ENCODE data around the gene NUMA1.

NUMA1 gene

DNA sequence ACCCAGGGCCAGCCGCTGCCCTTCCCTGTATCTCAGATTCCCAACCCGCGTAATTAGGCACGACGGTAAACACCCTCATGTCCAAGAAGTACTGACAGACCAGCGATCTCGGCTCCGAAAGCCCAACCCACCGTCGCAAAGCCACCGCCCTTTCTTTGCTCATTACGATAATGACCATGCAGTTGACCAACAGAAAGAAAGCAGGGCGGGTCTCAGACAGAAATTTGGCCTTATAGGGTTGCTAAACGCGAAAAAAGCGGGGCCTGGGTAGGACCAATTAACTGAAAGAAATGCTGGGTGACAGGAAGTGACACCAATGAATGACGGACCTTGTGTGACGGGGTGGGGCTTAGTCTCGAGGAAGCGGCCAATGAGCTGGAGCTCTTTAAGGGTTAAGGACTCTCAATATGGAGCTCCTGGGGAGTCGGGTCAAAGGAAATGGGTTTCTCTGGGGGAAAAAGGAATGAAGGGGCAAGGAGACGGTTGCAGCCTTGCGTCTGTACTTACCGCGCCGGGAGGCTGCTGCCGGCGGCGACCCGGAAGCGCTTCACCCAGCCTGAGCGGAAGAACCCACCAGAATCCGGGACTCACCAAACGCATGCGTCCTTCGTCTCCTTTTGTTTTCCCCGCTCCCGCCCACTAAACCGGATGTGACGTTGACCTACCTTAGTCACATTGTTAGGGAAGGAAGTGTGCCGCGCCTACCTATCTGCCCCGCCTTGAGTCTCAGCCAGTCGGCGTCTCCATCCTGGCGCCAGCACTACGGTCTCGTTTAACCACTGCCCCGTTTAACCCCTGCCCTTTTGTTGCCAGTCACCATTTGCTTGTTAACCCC is 32.0 kb upstream of the NUMA1 start, which contains the start of gene ANAPC15:
Gene ANAPC15 (minus strand): TSS at position 553 of the 835 bp plus-strand sequence. CDS start 1,419 bp downstream, outside the sequence.
- no peaks in the 10 kb centered on the region for H3K27me3 ChIP-seq (ENCODE audit: insufficient read depth, low read length)
- H3K4me3 ChIP-seq (ENCODE audit: low read length) = peak within 1 kb of the TSS; percentile 69
- H2AFZ ChIP-seq (ENCODE audit: low read depth, low read length) = peak within 1 kb of the TSS; percentile 39
- H3K9me3 ChIP-seq (ENCODE audit: low read length) = no peaks in the 10 kb centered on the region
- H3K4me1 ChIP-seq (ENCODE audit: insufficient read depth, low read length) = peaks cover 11% of the 10 kb centered on the region
- peaks cover 2% of the 10 kb centered on the region for H3K36me3 ChIP-seq (ENCODE audit: insufficient read depth, low read length)

DNA sequence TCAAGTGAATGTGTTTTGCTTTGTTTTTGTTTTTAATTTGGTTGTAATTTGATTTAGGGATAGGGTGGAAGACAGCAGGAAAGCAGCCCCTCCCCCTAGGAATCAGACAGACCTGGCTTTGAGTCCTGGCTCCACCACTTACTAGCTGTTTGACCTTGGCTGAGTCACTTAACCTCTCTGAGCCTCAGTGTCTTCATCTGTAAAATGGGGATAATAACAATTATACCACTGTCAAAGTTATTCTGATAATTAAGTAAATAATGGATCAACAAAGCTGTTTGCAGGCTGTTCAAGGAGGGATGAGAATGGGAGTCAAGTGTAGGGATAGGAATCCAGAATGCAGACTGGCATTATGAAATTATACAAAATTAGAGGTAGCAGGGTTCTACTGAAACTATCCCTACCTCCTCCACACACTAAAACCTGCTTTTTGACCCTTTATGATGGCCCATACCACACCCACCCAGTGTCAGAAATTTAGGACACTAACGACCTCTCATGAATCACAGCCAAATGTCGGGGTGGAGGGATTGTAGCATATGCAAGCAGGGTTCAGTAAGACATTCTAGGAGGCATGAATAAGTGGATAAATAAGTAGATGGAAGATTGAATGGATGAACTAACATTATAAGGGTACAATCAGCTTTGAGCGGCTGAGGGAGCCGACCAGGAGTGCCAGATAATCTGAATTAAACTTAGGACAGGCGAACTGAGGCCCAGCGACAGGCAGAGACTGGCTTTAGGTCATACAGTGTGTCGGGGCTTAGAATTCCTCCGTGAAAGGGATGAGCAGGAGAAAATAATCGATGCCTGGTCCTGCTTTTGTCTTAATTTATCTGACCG is 31.2 kb upstream of the NUMA1 start:
- peaks cover 11% of the 10 kb centered on the region for H3K4me1 ChIP-seq (ENCODE audit: insufficient read depth, low read length)
- no peaks in the 10 kb centered on the region for H3K9me3 ChIP-seq (ENCODE audit: low read length)

DNA sequence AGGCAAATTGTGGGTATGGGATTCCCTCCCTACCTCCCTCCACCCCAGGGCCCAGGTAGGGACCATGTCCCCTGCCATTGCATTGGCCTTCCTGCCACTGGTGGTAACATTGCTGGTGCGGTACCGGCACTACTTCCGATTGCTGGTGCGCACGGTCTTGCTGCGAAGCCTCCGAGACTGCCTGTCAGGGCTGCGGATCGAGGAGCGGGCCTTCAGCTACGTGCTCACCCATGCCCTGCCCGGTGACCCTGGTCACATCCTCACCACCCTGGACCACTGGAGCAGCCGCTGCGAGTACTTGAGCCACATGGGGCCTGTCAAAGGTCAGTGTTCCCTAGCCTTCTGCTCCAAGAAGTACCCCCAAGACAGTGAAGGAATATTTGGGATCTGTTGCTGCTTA is 25.5 kb upstream of the NUMA1 start, which contains the start of gene TOMT:
Gene TOMT (plus strand): TSS at position 37 of the 400 bp plus-strand sequence. CDS start 28 bp downstream, at position 65.
- H3K4me3 ChIP-seq (ENCODE audit: low read length) = no peak within 1 kb of the TSS
- no peaks in the 10 kb centered on the region for H3K27me3 ChIP-seq (ENCODE audit: insufficient read depth, low read length)
- H3K36me3 ChIP-seq (ENCODE audit: insufficient read depth, low read length) = peaks cover 7% of the 10 kb centered on the region
- no peak within 1 kb of the TSS for H2AFZ ChIP-seq (ENCODE audit: low read depth, low read length)
- peaks cover 19% of the 10 kb centered on the region for H3K4me1 ChIP-seq (ENCODE audit: insufficient read depth, low read length)
- no peaks in the 10 kb centered on the region for H3K9me3 ChIP-seq (ENCODE audit: low read length)

More for the DNA sequence above, 31.2 kb upstream of the NUMA1 start:
- H3K27me3 ChIP-seq (ENCODE audit: insufficient read depth, low read length) = no peaks in the 10 kb centered on the region
- peak overlapping the region; percentile 69 for H3K4me3 ChIP-seq (ENCODE audit: low read length)
- no peak overlapping the region for H2AFZ ChIP-seq (ENCODE audit: low read depth, low read length)
- peaks cover 2% of the 10 kb centered on the region for H3K36me3 ChIP-seq (ENCODE audit: insufficient read depth, low read length)

DNA sequence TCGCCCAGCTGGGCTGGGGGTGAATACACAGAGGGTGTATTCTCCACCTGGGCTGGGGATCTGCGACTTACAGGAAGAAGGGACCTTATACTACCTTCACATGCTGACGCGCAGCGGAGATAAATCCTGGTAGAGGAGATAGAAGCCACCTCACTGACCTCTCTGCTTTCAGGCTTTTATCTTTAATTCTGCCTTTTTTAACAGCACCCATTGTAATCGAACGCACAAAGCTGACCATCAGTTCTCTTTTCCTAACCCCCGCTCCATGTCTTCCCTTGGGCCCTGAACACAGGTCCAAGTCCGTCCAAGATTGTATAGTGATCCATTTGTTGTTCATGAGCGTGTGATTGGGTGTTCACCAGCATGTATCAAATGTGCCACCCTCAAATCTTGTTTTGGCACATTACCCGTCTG is 23.4 kb upstream of the NUMA1 start:
- Histone ChIP-seq H3K36me3 (ENCODE audit: insufficient read depth, low read length) (peaks cover 18% of the 10 kb centered on the region), H3K4me1 (ENCODE audit: insufficient read depth, low read length) (peaks cover 19% of the 10 kb centered on the region), H3K4me3 (ENCODE audit: low read length) (peak overlapping the region; percentile 8), H3K9me3 (ENCODE audit: low read length) (no peaks in the 10 kb centered on the region), H2AFZ (ENCODE audit: low read depth, low read length) (no peak overlapping the region), H3K27me3 (ENCODE audit: insufficient read depth, low read length) (no peaks in the 10 kb centered on the region)

DNA sequence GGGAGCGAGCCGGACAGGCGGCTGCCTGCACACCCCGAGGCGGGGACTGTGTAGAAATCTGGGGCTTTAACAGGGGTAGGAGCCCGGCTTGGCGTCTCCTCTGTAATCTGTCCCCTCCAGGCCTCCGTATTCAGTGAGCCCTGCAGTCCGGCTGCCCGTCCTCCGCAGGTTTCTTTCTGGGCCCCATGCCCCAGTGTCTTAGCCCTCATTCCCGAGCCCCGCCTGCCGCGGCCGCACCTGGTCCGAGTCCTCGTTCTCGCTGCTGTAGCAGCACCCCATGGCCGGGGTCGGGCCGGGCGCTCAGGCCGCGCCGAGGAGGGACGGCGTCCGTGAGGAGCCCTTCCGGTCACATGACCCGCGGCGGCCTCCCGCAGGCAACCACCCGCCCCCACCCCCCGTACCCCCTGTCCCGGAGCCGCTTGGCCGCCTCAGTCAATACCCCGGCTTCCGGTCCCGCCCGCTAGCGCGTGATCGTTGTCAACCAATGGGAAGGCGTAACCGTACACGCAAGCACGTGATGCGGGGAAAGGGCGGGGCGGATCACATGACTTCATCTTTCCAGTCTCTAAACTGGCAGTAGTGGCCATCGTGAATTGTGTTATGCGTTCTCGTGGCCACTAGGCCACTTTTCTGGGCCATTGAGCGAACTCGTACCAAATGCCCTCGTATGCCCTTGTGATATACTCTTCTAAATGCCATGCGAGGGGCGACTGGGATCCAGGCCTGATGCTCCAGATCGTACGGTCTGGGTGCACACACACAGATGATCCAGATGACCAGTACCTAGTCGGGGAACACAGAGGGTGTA is 22.8 kb upstream of the NUMA1 start, which contains the start of gene LAMTOR1:
Gene LAMTOR1 (minus strand): TSS at position 352 of the 808 bp plus-strand sequence. CDS start 73 bp downstream, at position 279.
- Histone ChIP-seq H2AFZ (ENCODE audit: low read depth, low read length) (no peak within 1 kb of the TSS), H3K4me1 (ENCODE audit: insufficient read depth, low read length) (peaks cover 19% of the 10 kb centered on the region), H3K4me3 (ENCODE audit: low read length) (peak within 1 kb of the TSS; percentile 89), H3K36me3 (ENCODE audit: insufficient read depth, low read length) (peaks cover 25% of the 10 kb centered on the region), H3K9me3 (ENCODE audit: low read length) (no peaks in the 10 kb centered on the region), H3K27me3 (ENCODE audit: insufficient read depth, low read length) (no peaks in the 10 kb centered on the region)

DNA sequence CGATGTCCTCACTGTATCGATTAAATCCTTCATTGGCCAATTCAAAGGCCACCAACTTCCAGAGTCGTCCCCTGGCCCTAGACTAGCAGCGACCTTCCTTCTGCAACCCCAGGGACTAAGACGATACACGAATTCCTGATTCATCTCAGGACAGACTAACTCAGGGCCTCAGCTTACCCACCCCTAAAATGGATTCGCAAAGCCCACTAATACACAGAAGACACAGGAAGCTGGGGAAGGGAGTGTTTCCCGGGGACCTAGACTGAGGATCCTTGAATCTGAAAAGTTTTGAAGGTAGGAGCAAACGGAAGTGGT is 22.2 kb upstream of the NUMA1 start:
- Histone ChIP-seq H2AFZ (ENCODE audit: low read depth, low read length) (no peak overlapping the region), H3K36me3 (ENCODE audit: insufficient read depth, low read length) (peaks cover 30% of the 10 kb centered on the region), H3K9me3 (ENCODE audit: low read length) (no peaks in the 10 kb centered on the region), H3K4me3 (ENCODE audit: low read length) (peak overlapping the region; percentile 89), H3K4me1 (ENCODE audit: insufficient read depth, low read length) (peaks cover 19% of the 10 kb centered on the region), H3K27me3 (ENCODE audit: insufficient read depth, low read length) (no peaks in the 10 kb centered on the region)

DNA sequence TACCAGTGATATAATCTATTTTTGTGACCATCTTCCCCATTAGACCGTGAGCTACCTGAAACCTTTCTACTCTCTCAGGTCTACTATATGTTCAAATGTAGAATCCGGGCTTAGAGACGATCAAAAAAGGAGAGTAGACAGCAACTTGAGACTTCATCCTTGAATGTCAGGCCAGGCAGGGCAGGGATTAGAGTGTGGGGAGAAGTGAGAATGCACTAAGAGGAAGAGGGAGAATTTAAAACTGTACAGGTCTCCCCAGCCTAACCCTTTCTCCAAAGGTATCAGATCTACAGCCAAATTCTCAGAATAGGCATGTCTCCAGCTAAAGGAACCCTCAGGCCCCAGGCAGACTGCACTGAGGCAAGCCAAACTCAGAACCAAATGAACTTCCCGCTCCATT is 21.8 kb upstream of the NUMA1 start:
- Histone ChIP-seq H3K36me3 (ENCODE audit: insufficient read depth, low read length) (peaks cover 34% of the 10 kb centered on the region), H3K9me3 (ENCODE audit: low read length) (no peaks in the 10 kb centered on the region), H3K27me3 (ENCODE audit: insufficient read depth, low read length) (no peaks in the 10 kb centered on the region), H3K4me3 (ENCODE audit: low read length) (peak overlapping the region; percentile 89), H3K4me1 (ENCODE audit: insufficient read depth, low read length) (peaks cover 19% of the 10 kb centered on the region), H2AFZ (ENCODE audit: low read depth, low read length) (no peak overlapping the region)

DNA sequence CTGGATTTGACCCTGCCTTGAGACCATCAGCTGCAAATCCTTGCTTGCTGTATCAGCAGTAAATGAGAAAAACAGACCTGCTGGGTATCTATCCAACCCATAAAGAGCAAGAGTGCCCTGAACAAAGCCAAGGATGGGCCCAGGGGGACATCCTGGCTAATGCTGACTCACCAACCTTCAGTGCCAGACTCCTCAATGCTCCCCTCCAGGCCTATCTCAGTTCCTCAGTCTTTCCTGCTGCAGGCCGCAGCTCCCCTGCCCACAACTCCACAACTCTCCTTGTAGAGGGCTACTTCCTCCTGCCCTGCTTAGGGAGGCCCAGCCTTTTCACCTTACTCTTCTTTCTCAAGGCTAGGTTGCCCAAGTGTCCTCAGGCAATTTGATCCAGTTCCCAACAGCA is 20.1 kb upstream of the NUMA1 start:
- Histone ChIP-seq H3K27me3 (ENCODE audit: insufficient read depth, low read length) (no peaks in the 10 kb centered on the region), H3K9me3 (ENCODE audit: low read length) (no peaks in the 10 kb centered on the region), H2AFZ (ENCODE audit: low read depth, low read length) (no peak overlapping the region), H3K4me3 (ENCODE audit: low read length) (no peak overlapping the region), H3K36me3 (ENCODE audit: insufficient read depth, low read length) (peaks cover 38% of the 10 kb centered on the region), H3K4me1 (ENCODE audit: insufficient read depth, low read length) (peaks cover 19% of the 10 kb centered on the region)

DNA sequence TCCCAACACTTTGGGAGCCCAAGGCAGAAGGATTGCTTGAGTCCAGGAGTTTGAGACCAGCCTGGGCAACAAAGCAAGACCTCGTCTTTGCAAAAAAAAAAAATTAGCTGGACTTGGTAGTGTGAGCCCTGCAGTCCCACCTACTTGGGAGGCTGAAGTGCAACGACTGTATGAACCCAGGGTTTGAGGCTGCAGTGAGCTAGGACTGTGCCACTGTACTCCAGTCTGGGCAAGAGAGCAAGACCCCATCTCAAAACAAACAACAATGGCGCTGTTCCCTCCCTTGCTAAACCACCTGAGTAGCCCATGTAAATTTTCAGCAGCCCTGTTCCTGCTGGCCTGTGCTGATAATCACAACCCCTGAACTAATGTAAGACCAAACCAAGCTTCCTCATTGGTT is 19.7 kb upstream of the NUMA1 start:
- H3K4me1 ChIP-seq (ENCODE audit: insufficient read depth, low read length) = peaks cover 19% of the 10 kb centered on the region
- H3K4me3 ChIP-seq (ENCODE audit: low read length) = no peak overlapping the region
- H3K27me3 ChIP-seq (ENCODE audit: insufficient read depth, low read length) = no peaks in the 10 kb centered on the region
- H3K36me3 ChIP-seq (ENCODE audit: insufficient read depth, low read length) = peaks cover 40% of the 10 kb centered on the region
- H2AFZ ChIP-seq (ENCODE audit: low read depth, low read length) = no peak overlapping the region
- no peaks in the 10 kb centered on the region for H3K9me3 ChIP-seq (ENCODE audit: low read length)

DNA sequence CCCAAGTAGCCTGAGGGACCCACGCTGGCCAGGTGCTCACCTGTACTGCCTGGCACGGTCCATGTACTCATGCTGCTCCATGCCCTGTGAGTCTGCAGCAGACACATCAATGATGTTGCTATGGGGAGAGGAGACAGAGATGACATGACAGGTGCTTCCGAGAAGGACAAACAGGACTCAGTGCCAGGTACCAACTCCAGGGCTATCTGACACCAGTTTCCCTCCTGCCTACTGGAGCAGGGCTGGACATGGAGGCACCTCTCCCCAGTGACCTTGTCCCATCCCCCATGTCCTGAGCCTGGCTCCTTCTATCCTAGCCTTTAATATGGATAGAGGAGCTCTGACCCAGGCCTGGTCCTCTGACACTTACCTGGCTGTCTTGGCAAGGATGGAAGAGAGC is 18.4 kb upstream of the NUMA1 start:
- H3K4me3 ChIP-seq (ENCODE audit: low read length) = no peak overlapping the region
- H3K4me1 ChIP-seq (ENCODE audit: insufficient read depth, low read length) = peaks cover 17% of the 10 kb centered on the region
- no peak overlapping the region for H2AFZ ChIP-seq (ENCODE audit: low read depth, low read length)
- peaks cover 47% of the 10 kb centered on the region for H3K36me3 ChIP-seq (ENCODE audit: insufficient read depth, low read length)
- H3K9me3 ChIP-seq (ENCODE audit: low read length) = no peaks in the 10 kb centered on the region
- H3K27me3 ChIP-seq (ENCODE audit: insufficient read depth, low read length) = no peaks in the 10 kb centered on the region

DNA sequence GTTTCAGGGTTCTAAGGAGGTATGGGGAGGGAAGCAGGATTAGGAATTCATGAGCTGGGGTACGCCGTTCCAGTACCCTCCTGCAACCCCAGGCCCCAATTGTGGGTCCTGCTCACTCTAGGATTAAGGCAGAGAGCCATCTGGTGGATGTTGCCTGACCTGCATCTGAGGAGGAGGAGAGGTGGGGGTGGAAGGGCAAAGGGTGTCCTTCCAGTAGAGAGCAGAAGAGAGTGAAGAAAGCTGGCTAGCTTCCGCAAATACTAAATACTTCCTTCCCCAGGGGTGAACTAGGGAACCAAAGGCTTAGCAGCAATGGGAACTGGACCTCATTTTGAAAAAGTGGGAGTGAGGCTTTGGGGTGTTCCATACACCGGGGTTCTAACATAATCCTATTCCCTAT is 10.9 kb upstream of the NUMA1 start:
- Histone ChIP-seq H3K36me3 (ENCODE audit: insufficient read depth, low read length) (peaks cover 17% of the 10 kb centered on the region), H3K4me1 (ENCODE audit: insufficient read depth, low read length) (peaks cover 1% of the 10 kb centered on the region), H3K4me3 (ENCODE audit: low read length) (no peak overlapping the region), H2AFZ (ENCODE audit: low read depth, low read length) (no peak overlapping the region), H3K27me3 (ENCODE audit: insufficient read depth, low read length) (no peaks in the 10 kb centered on the region), H3K9me3 (ENCODE audit: low read length) (no peaks in the 10 kb centered on the region)

DNA sequence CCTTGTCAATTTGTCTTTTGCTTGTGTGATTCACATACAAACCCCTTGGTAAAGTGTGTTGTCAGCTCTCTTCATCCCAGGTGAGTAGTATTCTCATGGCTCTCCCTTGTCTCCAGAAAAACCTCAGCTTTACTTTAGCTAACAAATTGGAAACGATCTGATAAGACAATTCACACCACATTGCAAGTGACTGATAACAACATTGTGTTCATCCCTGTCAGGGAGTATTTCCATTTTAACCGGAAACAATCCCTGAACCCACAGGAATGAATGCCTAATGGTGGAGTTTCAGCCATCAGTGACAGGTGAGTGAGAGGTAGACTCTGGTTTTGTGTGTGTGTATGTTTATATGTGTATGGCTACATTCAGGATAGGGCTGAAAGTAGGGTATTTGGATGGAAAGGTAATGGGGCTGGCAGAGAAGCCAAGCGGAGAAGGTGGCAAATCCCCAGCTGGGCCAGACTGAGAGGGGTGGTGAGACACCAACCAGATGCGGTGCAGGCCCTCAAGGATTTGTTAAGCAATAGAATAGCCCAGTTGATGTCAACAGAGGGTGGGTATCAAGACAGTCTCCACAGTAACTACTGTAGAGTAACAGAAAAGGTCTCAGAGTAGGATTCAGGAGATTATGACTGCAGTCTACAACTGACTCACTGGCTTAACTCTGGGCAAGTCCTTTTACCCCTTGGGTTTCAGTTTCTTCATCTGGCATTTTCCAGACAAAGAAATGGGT is 7.9 kb upstream of the NUMA1 start:
- Histone ChIP-seq H3K4me3 (ENCODE audit: low read length) (no peak overlapping the region), H3K36me3 (ENCODE audit: insufficient read depth, low read length) (peaks cover 8% of the 10 kb centered on the region), H3K9me3 (ENCODE audit: low read length) (no peaks in the 10 kb centered on the region), H2AFZ (ENCODE audit: low read depth, low read length) (no peak overlapping the region), H3K4me1 (ENCODE audit: insufficient read depth, low read length) (peaks cover 5% of the 10 kb centered on the region), H3K27me3 (ENCODE audit: insufficient read depth, low read length) (no peaks in the 10 kb centered on the region)

All from neuron (in vitro differentiated cells).